GM18520 (cell line): ENCODE results near the gene PIK3C3.
A peak's percentile ranks its signal among the peaks of the same experiment; 100 is the strongest.

ENCODE experiments used
- ATAC-seq: cut with Tn5 transposase; IDR thresholded peaks from one replicate; pipeline ENCODE4 v1.9.1; 2021; ENCODE audit not compliant: unreplicated experiment

PIK3C3 gene

GRCh38 chr18:42113529-42114191 lies 158.6 kb downstream of the PIK3C3 start:
- no peak for ATAC-seq

- peak; percentile 85 for ATAC-seq
Measured at GRCh38 chr18:42114310-42114943, 159.4 kb downstream of the PIK3C3 start.

GRCh38 chr18:42126586-42126985 lies 171.6 kb downstream of the PIK3C3 start:
- ATAC-seq: no peak

GRCh38 chr18:42131066-42131929 lies 176.3 kb downstream of the PIK3C3 start:
- no peak for ATAC-seq

GRCh38 chr18:42131930-42132244 lies 176.9 kb downstream of the PIK3C3 start:
- no peak for ATAC-seq
